ENCODE data around the gene CKLF.
"Not testable (repeated sequence)": the region's sequence is repeated elsewhere in the genome, so short reads cannot be mapped to it uniquely, and the experiment has no call there.

CKLF gene

DNA sequence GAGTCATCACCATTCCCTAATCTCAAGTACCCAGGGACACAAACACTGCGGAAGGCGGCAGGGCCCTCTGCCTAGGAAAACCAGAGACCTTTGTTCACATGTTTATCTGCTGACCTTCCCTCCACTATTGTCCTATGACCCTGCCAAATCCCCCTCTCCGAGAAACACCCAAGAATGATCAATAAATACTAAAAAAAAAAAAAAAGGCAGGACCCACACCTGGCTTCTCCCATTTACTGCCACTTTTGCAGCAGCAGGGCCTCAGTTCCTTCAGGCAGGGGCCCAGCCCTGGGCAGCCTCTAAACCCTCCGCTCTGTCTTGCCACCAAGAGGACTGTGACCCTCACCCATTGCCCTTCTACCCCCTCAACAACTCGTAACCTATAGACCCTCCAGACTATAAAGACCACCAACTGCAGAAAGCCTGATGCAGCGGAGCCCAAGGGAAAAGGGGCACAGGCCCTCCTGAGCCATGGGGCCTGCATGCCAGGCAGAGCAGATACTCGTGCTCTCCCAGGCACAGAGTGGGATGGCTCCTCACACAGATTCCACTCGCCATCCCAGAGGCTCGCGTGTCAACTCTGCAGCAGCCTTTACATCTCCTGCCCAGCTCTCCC lies 37.3 kb upstream of the CKLF start:
- not testable (repeated sequence) for H3K4me3 Mint-ChIP-seq; H3K9me3 Mint-ChIP-seq; H3K27me3 Mint-ChIP-seq; H3K36me3 Mint-ChIP-seq (ENCODE audit: low read depth)
- peak overlapping the region; percentile 50 for H3K27ac Mint-ChIP-seq
- H3K4me1 Mint-ChIP-seq (ENCODE audit: low read depth): peaks cover 59% of the 10 kb centered on the region

DNA sequence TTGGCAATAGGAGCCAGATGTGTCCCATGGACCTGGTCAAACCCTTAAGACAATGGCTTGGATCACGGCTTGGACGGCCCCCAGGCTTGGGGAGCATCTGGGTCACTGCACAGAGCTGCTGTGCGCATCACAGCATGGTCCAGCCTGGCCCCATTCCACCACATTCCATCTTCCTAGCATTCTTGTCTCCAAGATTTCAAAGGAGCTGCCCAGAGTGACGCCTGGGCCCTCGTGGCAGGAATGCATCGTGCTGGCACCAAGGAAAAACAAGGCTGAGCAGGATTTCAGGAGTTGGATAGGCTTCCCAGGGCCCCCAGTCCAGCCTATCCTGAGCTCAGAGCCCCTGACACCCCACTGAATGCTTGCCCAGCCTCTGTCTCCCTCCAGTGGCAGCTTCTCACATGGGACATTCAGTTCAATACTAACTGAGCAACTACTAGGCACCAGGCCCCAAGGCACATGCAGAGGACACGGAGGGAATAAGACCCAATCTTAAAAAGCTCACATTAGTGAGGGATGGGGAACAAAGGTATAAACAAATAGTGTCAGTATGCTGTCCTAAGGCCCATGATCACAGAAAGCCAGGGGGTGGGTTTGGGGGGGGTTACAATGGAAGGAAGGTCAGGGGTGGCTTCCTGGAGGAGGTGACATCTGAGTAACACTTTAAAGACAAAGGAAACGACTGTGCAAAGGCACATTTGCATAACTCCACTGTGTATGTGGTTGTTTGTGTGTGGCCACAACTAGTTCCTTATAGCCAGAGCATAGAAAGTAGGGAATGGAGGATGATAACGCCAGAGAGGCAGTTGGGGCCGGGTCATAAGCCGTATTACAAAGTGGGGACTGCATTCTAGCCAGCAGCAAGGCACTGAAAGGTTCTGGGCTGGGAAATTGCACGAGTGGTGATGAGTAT lies 36.5 kb upstream of the CKLF start:
- H3K27ac Mint-ChIP-seq: peak overlapping the region; percentile 96
- H3K4me3 Mint-ChIP-seq: peak overlapping the region; percentile 82
- H3K4me1 Mint-ChIP-seq (ENCODE audit: low read depth): peaks cover 67% of the 10 kb centered on the region
- H3K27me3 Mint-ChIP-seq: no peaks in the 10 kb centered on the region
- H3K9me3 Mint-ChIP-seq: no peaks in the 10 kb centered on the region
- no peaks in the 10 kb centered on the region for H3K36me3 Mint-ChIP-seq (ENCODE audit: low read depth)

DNA sequence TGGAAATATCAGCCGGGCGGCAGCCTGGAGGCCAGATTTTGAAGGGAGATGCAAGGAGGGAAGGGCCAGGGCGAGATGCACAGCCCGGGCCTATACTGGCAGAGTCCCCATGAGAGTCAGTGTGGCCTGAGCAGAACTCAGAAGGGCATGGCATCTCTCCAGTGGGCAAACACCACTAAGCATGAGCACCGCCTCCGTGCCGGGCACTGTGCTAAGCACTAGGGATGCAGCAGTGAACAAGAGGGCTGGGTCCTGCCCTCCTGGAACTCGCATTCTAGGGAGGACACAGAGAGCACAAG lies 35.9 kb upstream of the CKLF start:
- H3K36me3 Mint-ChIP-seq (ENCODE audit: low read depth): no peaks in the 10 kb centered on the region
- H3K27ac Mint-ChIP-seq: peak overlapping the region; percentile 96
- no peaks in the 10 kb centered on the region for H3K9me3 Mint-ChIP-seq
- peaks cover 73% of the 10 kb centered on the region for H3K4me1 Mint-ChIP-seq (ENCODE audit: low read depth)
- H3K4me3 Mint-ChIP-seq: peak overlapping the region; percentile 82
- H3K27me3 Mint-ChIP-seq: no peaks in the 10 kb centered on the region

DNA sequence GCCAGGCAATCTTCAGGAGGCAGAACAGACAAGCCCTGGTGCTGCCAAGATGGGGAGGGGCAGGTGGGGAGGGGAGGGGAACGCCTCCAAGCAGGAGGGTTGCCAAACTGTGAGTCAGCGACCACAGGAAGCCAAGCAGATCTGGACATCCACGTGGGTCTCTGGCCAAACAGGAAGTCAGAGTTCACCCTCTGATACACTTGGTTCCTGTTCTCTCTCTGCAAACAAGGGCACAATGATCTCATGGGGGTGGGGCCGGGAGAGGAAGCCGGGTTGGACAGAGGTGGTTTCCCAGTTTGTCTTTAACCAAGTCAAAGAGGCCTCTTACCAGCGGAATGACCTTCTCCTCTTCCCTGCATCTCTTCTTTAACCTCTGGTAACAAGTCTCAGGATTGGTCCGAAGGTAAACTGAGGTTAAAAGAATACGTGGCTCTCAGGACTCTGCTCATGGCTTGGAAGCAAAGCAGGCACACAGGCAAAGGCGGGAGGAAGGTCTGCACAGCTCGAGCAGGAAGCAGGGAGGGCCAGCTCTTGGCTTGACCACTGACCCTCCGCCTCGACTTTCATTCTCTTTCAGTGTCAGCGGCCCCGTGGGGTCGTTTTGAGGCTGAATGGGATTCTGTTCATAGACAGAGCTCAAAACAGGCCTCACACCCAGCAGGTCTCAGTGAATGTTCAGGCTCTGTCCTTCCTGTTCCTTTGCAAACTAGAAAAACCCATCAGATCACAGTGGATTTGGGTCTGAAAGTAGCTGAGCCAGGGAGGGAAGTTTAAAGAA lies 35.4 kb upstream of the CKLF start:
- Mint-ChIP-seq H3K27me3 (no peaks in the 10 kb centered on the region), H3K9me3 (no peaks in the 10 kb centered on the region), H3K4me1 (ENCODE audit: low read depth) (peaks cover 74% of the 10 kb centered on the region), H3K36me3 (ENCODE audit: low read depth) (no peaks in the 10 kb centered on the region), H3K4me3 (peak overlapping the region; percentile 82), H3K27ac (peak overlapping the region; percentile 96)

DNA sequence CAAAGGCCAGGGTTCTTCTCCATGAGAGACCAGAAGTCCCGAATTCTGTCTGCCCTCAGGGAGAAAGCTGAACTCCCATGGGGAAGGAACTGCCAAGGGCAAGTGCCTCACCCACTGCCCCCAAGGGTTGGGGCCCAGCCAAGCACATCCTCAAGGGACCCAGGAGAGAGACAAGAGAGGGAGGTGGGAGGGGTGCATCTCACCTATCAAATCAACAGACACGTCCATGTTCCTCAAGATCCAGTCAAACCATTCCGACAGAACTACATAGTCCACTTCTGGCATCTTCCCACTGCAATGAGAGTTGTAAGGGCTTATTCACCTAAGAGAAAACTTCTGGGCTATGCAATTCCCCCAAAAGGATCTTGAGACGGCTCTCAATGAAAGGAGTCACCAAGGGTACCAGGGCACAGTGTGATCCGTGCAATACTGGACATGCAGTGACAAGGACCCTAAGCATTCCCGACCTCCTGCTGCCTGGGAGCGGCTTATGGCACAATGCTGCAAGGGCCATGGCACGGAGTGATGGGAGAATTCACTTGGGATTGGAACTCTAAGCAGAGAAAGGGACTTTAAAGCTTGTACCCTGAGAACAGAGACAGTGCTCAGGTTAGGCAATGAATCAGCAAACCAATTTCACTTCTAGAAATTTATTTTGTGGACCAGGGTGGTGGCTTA lies 34.7 kb upstream of the CKLF start:
- H3K36me3 Mint-ChIP-seq (ENCODE audit: low read depth): no peaks in the 10 kb centered on the region
- H3K4me1 Mint-ChIP-seq (ENCODE audit: low read depth): peaks cover 81% of the 10 kb centered on the region
- H3K4me3 Mint-ChIP-seq: peak overlapping the region; percentile 82
- no peaks in the 10 kb centered on the region for H3K27me3 Mint-ChIP-seq
- no peaks in the 10 kb centered on the region for H3K9me3 Mint-ChIP-seq
- peak overlapping the region; percentile 96 for H3K27ac Mint-ChIP-seq

DNA sequence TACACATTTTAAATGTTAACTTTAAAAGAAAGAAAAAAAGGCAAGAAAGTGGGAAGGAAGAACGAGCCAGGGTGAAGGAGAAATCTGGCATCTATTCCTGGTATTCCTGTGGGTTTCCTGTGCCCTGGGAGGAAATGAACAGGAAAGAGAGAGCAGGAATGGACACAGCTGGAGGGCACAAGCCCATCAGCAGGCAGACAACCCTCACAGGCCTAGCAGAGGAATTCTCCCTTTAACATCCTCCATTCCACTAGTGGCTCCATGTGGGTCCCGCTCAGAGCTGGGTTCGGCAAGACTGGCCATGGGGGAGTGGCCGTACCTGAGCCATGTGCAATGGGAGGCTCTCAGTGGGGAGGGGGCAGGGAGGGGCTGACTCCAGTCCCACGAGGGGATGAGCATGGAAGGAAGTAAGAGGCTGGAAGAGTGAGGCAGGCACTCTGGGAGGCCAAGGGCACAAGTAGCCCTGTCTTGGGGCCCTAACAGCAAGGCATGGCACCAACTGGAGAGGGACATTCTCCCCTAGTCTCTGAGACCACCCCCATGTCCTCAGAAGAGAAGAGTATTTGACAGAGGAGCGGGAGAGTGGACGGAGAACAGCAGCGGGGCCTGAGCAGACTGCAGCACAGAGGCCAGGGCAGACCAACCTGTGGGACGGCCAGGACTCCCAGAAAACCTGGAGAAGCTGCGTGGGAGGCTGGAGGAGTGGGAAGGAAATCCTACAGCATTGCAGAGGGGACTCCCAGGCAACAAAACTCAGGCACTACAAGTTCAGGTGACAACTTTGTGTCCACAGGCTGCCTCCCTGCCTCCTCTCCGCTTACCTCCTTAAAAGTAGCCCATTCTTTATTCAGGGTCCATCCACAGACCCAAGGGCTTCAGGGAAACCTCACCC lies 32.6 kb upstream of the CKLF start:
- H3K4me3 Mint-ChIP-seq: no peak overlapping the region
- peak overlapping the region; percentile 97 for H3K27ac Mint-ChIP-seq
- no peaks in the 10 kb centered on the region for H3K36me3 Mint-ChIP-seq (ENCODE audit: low read depth)
- H3K4me1 Mint-ChIP-seq (ENCODE audit: low read depth): peaks cover 100% of the 10 kb centered on the region
- no peaks in the 10 kb centered on the region for H3K27me3 Mint-ChIP-seq
- no peaks in the 10 kb centered on the region for H3K9me3 Mint-ChIP-seq

DNA sequence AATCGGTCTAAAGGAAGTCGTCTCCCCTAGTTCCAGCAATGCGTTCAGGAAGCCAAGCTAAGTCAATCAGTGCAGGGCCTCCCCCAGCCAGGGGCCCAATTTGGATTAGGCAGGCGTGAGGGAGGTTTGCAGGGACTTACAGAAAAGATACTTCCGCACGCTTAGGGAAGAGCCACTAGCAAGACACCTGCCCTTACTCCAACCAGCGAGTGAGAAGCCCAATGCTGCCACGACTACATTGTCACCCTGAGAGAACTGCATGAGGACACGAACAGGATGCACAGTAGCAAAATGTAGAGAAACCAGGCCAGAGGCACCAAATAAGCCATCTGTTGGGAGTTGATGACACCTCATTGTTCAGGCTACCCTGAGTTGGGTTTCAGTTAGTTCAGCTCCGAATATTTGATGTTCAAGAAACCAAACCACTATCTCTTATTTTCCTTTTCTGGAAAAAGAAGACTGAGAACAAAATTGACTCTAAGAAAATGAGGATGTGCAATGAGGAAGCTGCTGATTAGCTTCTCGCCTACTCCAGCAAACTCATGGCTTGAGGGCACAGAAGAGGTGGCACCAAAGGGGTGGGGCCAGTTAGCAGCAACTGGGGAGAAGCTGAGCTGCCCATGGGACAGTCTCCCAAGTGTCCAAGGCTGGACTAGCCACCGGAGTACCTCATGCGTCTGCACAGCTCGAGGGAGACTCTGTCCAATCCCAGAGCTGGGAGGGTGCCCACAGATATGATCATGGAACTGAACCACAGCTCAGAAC lies 31.8 kb upstream of the CKLF start:
- H3K27ac Mint-ChIP-seq: peak overlapping the region; percentile 97
- H3K9me3 Mint-ChIP-seq: no peaks in the 10 kb centered on the region
- H3K27me3 Mint-ChIP-seq: no peaks in the 10 kb centered on the region
- H3K4me1 Mint-ChIP-seq (ENCODE audit: low read depth): peaks cover 99% of the 10 kb centered on the region
- no peaks in the 10 kb centered on the region for H3K36me3 Mint-ChIP-seq (ENCODE audit: low read depth)
- H3K4me3 Mint-ChIP-seq: peak overlapping the region; percentile 13

DNA sequence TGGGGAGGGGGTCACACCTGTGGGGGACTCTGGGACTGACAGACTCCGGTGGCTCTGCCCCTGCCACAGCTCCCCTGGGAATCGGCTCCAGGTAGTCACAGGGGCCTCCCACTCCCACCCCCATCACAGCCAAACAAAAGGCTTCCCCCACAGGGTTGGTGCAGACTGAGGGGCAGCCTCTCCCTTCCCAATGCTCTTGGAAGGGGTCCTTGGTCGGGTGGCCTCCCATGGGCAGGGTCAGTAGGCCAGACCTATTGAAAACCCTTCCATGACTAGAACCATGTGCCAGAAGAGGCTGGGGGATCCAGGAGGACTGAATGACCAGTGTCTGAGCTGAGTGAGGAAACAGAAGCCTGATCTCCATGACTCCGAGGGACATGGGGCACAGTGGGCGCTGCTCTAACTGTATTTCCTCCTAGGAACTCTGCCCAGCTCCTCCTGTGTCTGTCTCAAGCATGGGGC lies 31.1 kb upstream of the CKLF start:
- H3K27me3 Mint-ChIP-seq: no peaks in the 10 kb centered on the region
- no peaks in the 10 kb centered on the region for H3K36me3 Mint-ChIP-seq (ENCODE audit: low read depth)
- H3K27ac Mint-ChIP-seq: peak overlapping the region; percentile 97
- H3K9me3 Mint-ChIP-seq: no peaks in the 10 kb centered on the region
- H3K4me3 Mint-ChIP-seq: peak overlapping the region; percentile 72
- H3K4me1 Mint-ChIP-seq (ENCODE audit: low read depth): peaks cover 99% of the 10 kb centered on the region

DNA sequence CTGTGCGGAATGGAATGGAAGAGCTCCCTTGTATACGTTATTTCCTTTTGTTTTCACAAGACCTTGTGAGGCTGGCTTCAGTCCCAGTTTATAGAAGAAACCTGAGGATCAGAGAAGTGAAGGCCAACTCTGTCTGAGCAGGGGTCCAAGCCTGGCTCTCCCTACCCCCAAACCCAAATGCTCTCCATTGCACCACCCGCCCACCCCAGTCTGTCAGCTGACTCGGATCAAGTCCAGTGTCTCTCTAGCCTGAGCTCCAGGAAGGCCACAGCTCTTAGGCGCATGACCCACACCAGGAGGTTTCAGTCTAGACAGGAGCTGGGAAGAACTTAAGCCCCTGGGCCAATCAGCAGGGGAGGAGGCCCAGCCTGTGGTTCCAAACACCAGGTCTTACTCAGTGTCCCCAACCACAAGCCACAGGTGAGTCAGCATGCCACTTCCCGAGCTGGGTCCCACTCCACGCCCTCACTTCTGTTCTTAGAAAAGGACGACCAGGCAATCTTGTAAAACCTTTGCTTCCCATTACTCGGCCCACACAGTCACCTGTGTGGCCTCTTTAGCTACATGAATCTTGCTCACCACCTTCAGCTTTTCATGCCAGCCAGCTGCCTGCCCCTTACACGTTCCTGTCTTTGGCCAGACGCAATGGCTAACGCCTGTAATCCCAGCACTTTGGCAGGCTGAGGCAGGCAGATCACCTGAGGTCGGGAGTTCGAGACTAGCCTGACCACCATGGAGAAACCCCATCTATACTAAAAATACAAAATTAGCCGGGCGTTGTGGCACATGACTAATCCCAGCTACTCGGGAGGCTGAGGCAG lies 30.2 kb upstream of the CKLF start:
- no peaks in the 10 kb centered on the region for H3K36me3 Mint-ChIP-seq (ENCODE audit: low read depth)
- H3K4me1 Mint-ChIP-seq (ENCODE audit: low read depth): peaks cover 91% of the 10 kb centered on the region
- H3K27ac Mint-ChIP-seq: peak overlapping the region; percentile 97
- no peaks in the 10 kb centered on the region for H3K27me3 Mint-ChIP-seq
- H3K9me3 Mint-ChIP-seq: no peaks in the 10 kb centered on the region
- peak overlapping the region; percentile 72 for H3K4me3 Mint-ChIP-seq

DNA sequence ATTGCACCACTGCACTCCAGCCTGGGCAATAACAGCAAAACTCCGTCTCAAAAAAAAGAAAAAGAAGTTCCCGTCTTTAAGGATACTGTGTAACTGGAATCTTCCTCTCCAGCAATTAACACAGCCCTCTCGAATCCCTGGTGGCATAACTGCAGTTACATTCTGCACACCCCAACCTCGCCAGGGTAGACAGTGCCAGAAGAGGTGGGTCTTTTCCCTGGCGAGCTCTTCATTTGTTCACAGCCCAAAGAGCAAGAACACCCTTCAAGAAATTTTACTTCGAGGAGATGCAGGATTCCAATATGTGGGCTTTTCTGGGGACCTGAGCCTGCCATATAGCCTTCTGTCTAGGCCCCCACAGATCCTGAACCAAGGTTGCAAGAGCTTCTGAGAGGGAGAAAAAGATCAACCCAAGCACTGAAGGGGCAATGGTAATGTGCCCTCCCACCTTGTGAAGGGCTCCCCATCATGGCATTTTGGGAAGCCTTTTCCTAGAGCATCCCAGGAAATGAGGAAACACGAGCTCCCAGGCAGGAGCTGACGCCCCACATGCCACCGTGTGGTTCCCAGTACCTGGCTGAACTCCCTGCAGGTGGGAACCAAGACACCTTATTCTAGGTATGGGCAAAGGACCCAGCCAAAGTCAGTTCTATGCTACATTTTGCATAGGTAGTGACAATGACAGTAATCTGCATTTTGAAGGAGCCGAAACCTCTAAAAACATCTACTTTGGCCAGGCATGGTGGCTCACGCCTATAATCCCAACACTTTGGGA lies 29.4 kb upstream of the CKLF start:
- Mint-ChIP-seq H3K36me3 (ENCODE audit: low read depth) (no peaks in the 10 kb centered on the region), H3K27me3 (no peaks in the 10 kb centered on the region), H3K4me1 (ENCODE audit: low read depth) (peaks cover 83% of the 10 kb centered on the region), H3K9me3 (no peaks in the 10 kb centered on the region), H3K27ac (peak overlapping the region; percentile 97), H3K4me3 (no peak overlapping the region)

DNA sequence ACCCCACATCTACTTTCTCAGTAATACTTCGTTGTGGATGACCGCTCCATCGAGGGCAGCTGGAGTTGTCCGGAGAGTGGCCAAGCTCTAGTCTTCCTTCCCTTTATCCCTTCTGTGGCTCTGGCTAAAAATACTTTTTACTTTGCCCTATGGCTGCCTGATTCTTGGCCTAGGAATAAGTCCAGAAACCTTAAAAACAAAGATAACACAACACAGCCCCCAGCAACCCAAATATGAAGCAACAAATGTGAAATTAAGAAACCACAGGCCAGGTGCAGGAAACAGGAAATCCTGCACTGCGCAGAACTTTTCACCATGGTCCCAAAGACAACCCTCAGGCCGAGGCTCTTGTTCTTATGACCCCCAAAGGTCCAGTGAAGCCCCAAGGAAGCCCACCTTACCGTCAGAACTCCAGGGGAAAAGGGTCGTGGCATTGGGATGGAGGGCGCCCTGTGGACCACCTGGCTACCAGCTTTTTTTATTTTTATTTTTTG lies 28.5 kb upstream of the CKLF start:
- H3K27ac Mint-ChIP-seq: peak overlapping the region; percentile 97
- no peaks in the 10 kb centered on the region for H3K27me3 Mint-ChIP-seq
- H3K4me1 Mint-ChIP-seq (ENCODE audit: low read depth): peaks cover 75% of the 10 kb centered on the region
- no peaks in the 10 kb centered on the region for H3K9me3 Mint-ChIP-seq
- peak overlapping the region; percentile 56 for H3K4me3 Mint-ChIP-seq
- peaks cover 2% of the 10 kb centered on the region for H3K36me3 Mint-ChIP-seq (ENCODE audit: low read depth)

DNA sequence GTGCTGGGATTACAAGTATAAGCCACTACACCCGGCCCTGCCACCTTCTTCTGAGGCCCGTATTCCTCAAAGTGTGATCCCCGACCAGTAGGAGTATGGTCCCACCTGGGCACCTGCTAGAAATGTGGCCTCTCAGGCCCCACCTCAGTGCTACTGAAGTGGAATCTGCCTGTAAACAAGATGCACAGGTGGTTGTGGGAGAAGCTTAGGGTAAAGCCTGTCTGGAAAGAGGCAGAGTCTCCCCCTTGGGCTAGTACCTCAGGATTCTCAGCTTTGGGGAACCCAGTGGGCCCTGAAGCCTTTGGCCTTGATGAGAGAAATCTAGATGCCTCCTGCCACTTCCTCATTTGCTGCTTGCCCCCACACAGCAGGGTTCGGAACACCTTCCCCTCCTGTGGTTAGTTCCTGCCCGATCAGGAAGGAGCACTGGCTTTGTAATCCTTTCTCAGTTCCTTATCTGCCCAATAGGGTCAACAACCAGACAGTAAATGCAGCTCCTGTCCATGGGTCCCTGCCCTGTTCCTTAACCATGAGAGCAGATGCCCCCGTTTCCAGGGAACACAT lies 27.7 kb upstream of the CKLF start:
- Mint-ChIP-seq H3K9me3 (no peaks in the 10 kb centered on the region), H3K4me1 (ENCODE audit: low read depth) (peaks cover 75% of the 10 kb centered on the region), H3K4me3 (no peak overlapping the region), H3K27ac (peak overlapping the region; percentile 71), H3K36me3 (ENCODE audit: low read depth) (peaks cover 7% of the 10 kb centered on the region), H3K27me3 (no peaks in the 10 kb centered on the region)

All from stimulated activated naive CD8-positive, alpha-beta T cell treated with anti-CD3 and anti-CD28 coated beads, Interleukin-15, Interleukin-2, amounts not matched to agents 100 ng/mL and 50 ng/mL, for 24 hours (primary cell).